MM.1S (cell line): ENCODE results near the gene HOXD11.

Source experiments
- DNase-seq: peaks from one replicate; pipeline ENCODE4 v3.0.0-alpha.2; 2015
- H2AFZ ChIP-seq: fragments of 300-600 bp; sonication (generic); 2 replicates; pipeline ENCODE4 v1.6.0; 2016; ENCODE audit warnings: antibody characterized with exemption, low read length
- H3F3A ChIP-seq: fragments of 300-600 bp; sonication (generic); 2 replicates; pipeline ENCODE4 v1.6.1; 2016; ENCODE audit warnings: mild to moderate bottlenecking, antibody characterized with exemption, low read length, moderate library complexity, mixed read lengths; ENCODE audit not compliant: insufficient read depth
- H3K27ac ChIP-seq: fragments of 300-600 bp; sonication (generic); 2 replicates; pipeline ENCODE4 v1.5.1; 2016; ENCODE audit warnings: mild to moderate bottlenecking, low read length
- H3K27me3 ChIP-seq: fragments of 300-600 bp; sonication (generic); replicated peaks from 2 replicates; pipeline ENCODE4 v1.6.0; 2016; ENCODE audit warnings: low read length; ENCODE audit not compliant: insufficient read depth
- H3K36me3 ChIP-seq: fragments of 300-600 bp; sonication (generic); replicated peaks from 2 replicates; pipeline ENCODE4 v1.6.1; 2016; ENCODE audit warnings: mild to moderate bottlenecking, low read length, mixed read lengths; ENCODE audit not compliant: insufficient read depth
- H3K4me1 ChIP-seq: fragments of 300-600 bp; sonication (generic); 2 replicates; pipeline ENCODE4 v1.6.1; 2016; ENCODE audit warnings: low read length, mixed read lengths
- H3K4me2 ChIP-seq: fragments of 300-600 bp; sonication (generic); 2 replicates; pipeline ENCODE4 v1.6.0; 2016; ENCODE audit warnings: low read depth, low read length
- H3K4me3 ChIP-seq: fragments of 300-600 bp; sonication (generic); 2 replicates; pipeline ENCODE4 v1.5.1; 2016; ENCODE audit warnings: low read length, mixed read lengths
- H3K79me2 ChIP-seq: fragments of 300-600 bp; sonication (generic); 2 replicates; pipeline ENCODE4 v1.6.1; 2016; ENCODE audit warnings: mixed run types, low read length, mixed read lengths
- H3K9ac ChIP-seq: fragments of 300-600 bp; sonication (generic); 2 replicates; pipeline ENCODE4 v1.6.1; 2016; ENCODE audit warnings: low read length, mixed read lengths
- H3K9me2 ChIP-seq: fragments of 300-600 bp; sonication (generic); replicated peaks from 2 replicates; pipeline ENCODE4 v1.6.1; 2016; ENCODE audit warnings: mild to moderate bottlenecking, low read length, mixed read lengths; ENCODE audit not compliant: insufficient read depth
- H3K9me3 ChIP-seq: fragments of 300-600 bp; sonication (generic); replicated peaks from 2 replicates; pipeline ENCODE4 v1.6.1; 2016; ENCODE audit warnings: mild to moderate bottlenecking, low read length, mixed read lengths; ENCODE audit not compliant: insufficient read depth
- H4K20me1 ChIP-seq: fragments of 300-600 bp; sonication (generic); 2 replicates; pipeline ENCODE4 v1.6.1; 2016; ENCODE audit warnings: mild to moderate bottlenecking, low read length, moderate library complexity, mixed read lengths; ENCODE audit not compliant: insufficient read depth
- EZH2 ChIP-seq: fragments of 300-600 bp; sonication (generic); optimal IDR thresholded peaks from 2 replicates; pipeline ENCODE3; 2017; ENCODE audit warnings: low read depth, mild to moderate bottlenecking, antibody characterized with exemption, low read length, mixed read lengths
- EZH2phosphoT487 ChIP-seq: fragments of 300-600 bp; sonication (generic); IDR thresholded peaks from 2 replicates; pipeline ENCODE4 v1.6.1; 2018; ENCODE audit warnings: antibody characterized with exemption, low read length
- TF ChIP-seq, protein P1 (sequence below): fragments of 300-600 bp; sonication (generic); IDR thresholded peaks from 2 replicates; pipeline ENCODE4 v1.5.1; 2016; ENCODE audit warnings: antibody characterized with exemption, low read length, mixed read lengths

HOXD11 gene

DNA sequence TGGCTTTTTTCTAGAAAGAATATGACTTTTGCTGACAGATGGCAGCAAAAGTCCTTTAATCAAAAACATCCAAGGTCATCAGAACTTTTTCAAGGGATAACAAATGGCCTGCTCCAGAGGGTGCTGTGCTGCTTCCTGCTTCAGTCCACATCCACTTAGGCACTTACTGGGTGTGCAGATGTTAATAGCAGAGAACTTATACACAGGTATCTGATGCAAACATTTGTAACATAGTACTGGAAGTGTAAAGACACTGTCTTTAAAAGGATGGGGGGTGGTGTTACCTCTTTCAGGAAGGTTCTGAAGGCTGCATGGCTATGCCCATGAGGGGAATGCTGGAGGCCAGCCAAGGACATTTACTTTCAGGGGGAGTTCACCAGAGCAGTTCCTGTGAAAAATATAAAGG lies 28.0 kb downstream of the HOXD11 start:
- no peaks in the 10 kb centered on the region for H3K9me2 ChIP-seq
- peaks cover 15% of the 10 kb centered on the region; the same call in 1 of the 2 replicates for H3K27me3 ChIP-seq
- H3K27ac ChIP-seq = no peak overlapping the region
- H2AFZ ChIP-seq = no peak overlapping the region
- TF ChIP-seq EZH2phosphoT487 = no peak
- TF ChIP-seq, protein P1, sequence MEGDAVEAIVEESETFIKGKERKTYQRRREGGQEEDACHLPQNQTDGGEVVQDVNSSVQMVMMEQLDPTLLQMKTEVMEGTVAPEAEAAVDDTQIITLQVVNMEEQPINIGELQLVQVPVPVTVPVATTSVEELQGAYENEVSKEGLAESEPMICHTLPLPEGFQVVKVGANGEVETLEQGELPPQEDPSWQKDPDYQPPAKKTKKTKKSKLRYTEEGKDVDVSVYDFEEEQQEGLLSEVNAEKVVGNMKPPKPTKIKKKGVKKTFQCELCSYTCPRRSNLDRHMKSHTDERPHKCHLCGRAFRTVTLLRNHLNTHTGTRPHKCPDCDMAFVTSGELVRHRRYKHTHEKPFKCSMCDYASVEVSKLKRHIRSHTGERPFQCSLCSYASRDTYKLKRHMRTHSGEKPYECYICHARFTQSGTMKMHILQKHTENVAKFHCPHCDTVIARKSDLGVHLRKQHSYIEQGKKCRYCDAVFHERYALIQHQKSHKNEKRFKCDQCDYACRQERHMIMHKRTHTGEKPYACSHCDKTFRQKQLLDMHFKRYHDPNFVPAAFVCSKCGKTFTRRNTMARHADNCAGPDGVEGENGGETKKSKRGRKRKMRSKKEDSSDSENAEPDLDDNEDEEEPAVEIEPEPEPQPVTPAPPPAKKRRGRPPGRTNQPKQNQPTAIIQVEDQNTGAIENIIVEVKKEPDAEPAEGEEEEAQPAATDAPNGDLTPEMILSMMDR = no peak
- TF ChIP-seq EZH2 = no peak
- no peaks in the 10 kb centered on the region for H3K9me3 ChIP-seq
- H3F3A ChIP-seq = no peaks in the 10 kb centered on the region
- DNase-seq = no peak
- no peaks in the 10 kb centered on the region for H3K79me2 ChIP-seq
- H3K4me1 ChIP-seq = peaks cover 13% of the 10 kb centered on the region
- no peak overlapping the region for H3K9ac ChIP-seq
- H3K4me3 ChIP-seq = no peak overlapping the region
- no peaks in the 10 kb centered on the region for H4K20me1 ChIP-seq
- H3K4me2 ChIP-seq = no peak overlapping the region
- H3K36me3 ChIP-seq = no peaks in the 10 kb centered on the region

GRCh38 chr2:176136374-176137251 lies 29.5 kb downstream of the HOXD11 start:
- peaks cover 11% of the 10 kb centered on the region; the same call in 1 of the 2 replicates for H3K27me3 ChIP-seq
- no peaks in the 10 kb centered on the region for H3F3A ChIP-seq
- DNase-seq = no peak
- TF ChIP-seq EZH2phosphoT487 (no peak), EZH2 (no peak)
- TF ChIP-seq, protein P1 = no peak
- H4K20me1 ChIP-seq = no peaks in the 10 kb centered on the region
- H2AFZ ChIP-seq = no peak overlapping the region
- H3K4me2 ChIP-seq = peak overlapping the region; percentile 21; the same call in 1 of the 2 replicates
- no peaks in the 10 kb centered on the region for H3K79me2 ChIP-seq
- no peak overlapping the region for H3K4me3 ChIP-seq
- no peaks in the 10 kb centered on the region for H3K9me3 ChIP-seq
- no peaks in the 10 kb centered on the region for H3K36me3 ChIP-seq
- H3K9me2 ChIP-seq = no peaks in the 10 kb centered on the region
- no peak overlapping the region for H3K27ac ChIP-seq
- H3K9ac ChIP-seq = no peak overlapping the region
- peaks cover 13% of the 10 kb centered on the region for H3K4me1 ChIP-seq

- no peak overlapping the region for H2AFZ ChIP-seq
- H3K27ac ChIP-seq = no peak overlapping the region
- H3K9ac ChIP-seq = no peak overlapping the region
- peaks cover 9% of the 10 kb centered on the region; the same call in 1 of the 2 replicates for H3K27me3 ChIP-seq
- no peaks in the 10 kb centered on the region for H3K9me2 ChIP-seq
- H4K20me1 ChIP-seq = no peaks in the 10 kb centered on the region
- DNase-seq = peak; percentile 77
- H3F3A ChIP-seq = no peaks in the 10 kb centered on the region
- peak overlapping the region; percentile 21; the same call in 1 of the 2 replicates for H3K4me2 ChIP-seq
- H3K9me3 ChIP-seq = no peaks in the 10 kb centered on the region
- H3K79me2 ChIP-seq = no peaks in the 10 kb centered on the region
- H3K4me3 ChIP-seq = no peak overlapping the region
- TF ChIP-seq, protein P1 = no peak
- TF ChIP-seq EZH2 (no peak), EZH2phosphoT487 (no peak)
- H3K4me1 ChIP-seq = peaks cover 13% of the 10 kb centered on the region
- no peaks in the 10 kb centered on the region for H3K36me3 ChIP-seq
These were observed 30.1 kb downstream of the HOXD11 start for GRCh38 chr2:176137252-176137580.
